HepG2 (cell line): Measurements from ENCODE around the gene CLASRP. TPM values are rescaled to one million over a fixed set of nuclear protein-coding genes. Genes with fewer than 3 reads are reported as not detected.

Source experiments
- ATAC-seq: fragments of 200-7000 bp; cut with Tn5 transposase; 3 replicates; pipeline ENCODE4 v1.9.1; 2020; ENCODE audit warnings: mild to moderate bottlenecking, moderate library complexity
- BruUV-seq: library from RNA; stranded (reverse); fragments of 400-500 nt; replicated peaks from 2 replicates; lab custom pipeline; 2021; lab: Mats Ljungman, UMichigan
- CTCF ChIA-PET: fragments of 300-600 bp; formaldehyde crosslinking; extraction: SDS; loops from one replicate; lab custom pipeline; 2021; ENCODE audit warnings: low total read pairs, inconsistent platforms, low intra/inter-chr PET ratio; lab: Yijun Ruan, JAX
- POLR2A ChIA-PET: fragments of 350-600 bp; sonication (Branson Sonifier 250); formaldehyde crosslinking; loops from one replicate; lab custom pipeline; 2020; ENCODE audit warnings: antibody characterized with exemption, inconsistent platforms; lab: Yijun Ruan, JAX
- DNase-seq: peaks from one replicate; pipeline ENCODE4 v3.0.0-alpha.2; 2015; ENCODE audit warnings: low spot score
- FAIRE-seq: peaks from 3 replicates; lab custom pipeline; 2011; peaks lifted over from hg19 to GRCh38; lab: Jason Lieb, UNC
- H2AFZ ChIP-seq: one replicate; pipeline ENCODE4 v1.6.1; 2011; ENCODE audit warnings: low read length, inconsistent platforms
- H3K27ac ChIP-seq: fragments of 300-600 bp; 3 replicates; pipeline ENCODE4 v1.8.0; 2011; ENCODE audit warnings: mixed run types, mild to moderate bottlenecking, mixed read lengths, low read length, inconsistent platforms; ENCODE audit not compliant: insufficient read depth; ENCODE audit errors: extremely low read length
- H3K27me3 ChIP-seq, 2 experiments: fragments of 200-600 bp in 1 of 2; 2 replicates in 1 of 2; 3 replicates in 1 of 2; pipeline versions ENCODE4 v1.6.0 to v1.8.0; 2011; ENCODE audit warnings: low read length in 2 of 2, mild to moderate bottlenecking in 2 of 2, moderate library complexity in 2 of 2, inconsistent platforms in 1 of 2; ENCODE audit not compliant: insufficient read depth in 2 of 2, control insufficient read depth in 1 of 2
- H3K36me3 ChIP-seq, 2 experiments: fragments of 200-600 bp in 1 of 2; replicated peaks in 1 of 2; 2 replicates in 1 of 2; 3 replicates in 1 of 2; pipeline versions ENCODE4 v1.5.1 to v1.8.0; 2011; ENCODE audit warnings: low read length in 2 of 2, inconsistent platforms in 1 of 2; ENCODE audit not compliant: insufficient read depth in 2 of 2, control insufficient read depth in 1 of 2
- H3K4me1 ChIP-seq: 2 replicates; pipeline ENCODE4 v1.5.1; 2012; ENCODE audit warnings: low read length, inconsistent platforms; ENCODE audit not compliant: insufficient read depth
- H3K4me2 ChIP-seq: 2 replicates; pipeline ENCODE4 v1.6.0; 2011; ENCODE audit warnings: low read depth, low read length, inconsistent platforms
- H3K4me3 ChIP-seq, 3 experiments: fragments of 200-600 bp in 1 of 3; sonication (generic), shearing (Covaris generic) in 1 of 3; replicated peaks in 1 of 3; 2 replicates each; pipeline ENCODE4 v1.5.1; 2011 to 2016; ENCODE audit warnings: low read length in 3 of 3, inconsistent platforms in 2 of 3, low read depth in 2 of 3, mild to moderate bottlenecking in 2 of 3, control low read depth in 1 of 3, mixed read lengths in 1 of 3; ENCODE audit not compliant: insufficient read depth in 1 of 3
- H3K79me2 ChIP-seq: one replicate; pipeline ENCODE4 v1.6.1; 2011; ENCODE audit warnings: low read length, inconsistent platforms; ENCODE audit not compliant: insufficient read depth
- H3K9ac ChIP-seq: 2 replicates; pipeline ENCODE4 v1.6.0; 2011; ENCODE audit warnings: mild to moderate bottlenecking, low read depth, low read length, inconsistent platforms; ENCODE audit not compliant: insufficient read depth
- H3K9me3 ChIP-seq: 2 replicates; pipeline ENCODE4 v1.5.1; 2012; ENCODE audit warnings: mild to moderate bottlenecking, low read length
- H4K20me1 ChIP-seq: 2 replicates; pipeline ENCODE4 v1.6.0; 2011; ENCODE audit warnings: inconsistent platforms, mild to moderate bottlenecking, low read length, moderate library complexity; ENCODE audit not compliant: insufficient read depth
- JUND ChIP-seq: sonication (generic); formaldehyde crosslinking; IDR thresholded peaks from 2 replicates; pipeline ENCODE4 v1.8.0; 2022; ENCODE audit warnings: mild to moderate bottlenecking, missing genetic modification reagents
- RBM22 ChIP-seq: fragments of 200-400 bp; formaldehyde crosslinking; optimal IDR thresholded peaks from 2 replicates; pipeline ENCODE3; 2017; ENCODE audit warnings: mild to moderate bottlenecking, low read length, moderate library complexity
- XBP1 ChIP-seq: sonication (generic); formaldehyde crosslinking; IDR thresholded peaks from 2 replicates; pipeline ENCODE4 v1.5.0; 2020; ENCODE audit warnings: missing genetic modification reagents
- ZBTB25 ChIP-seq: IDR thresholded peaks from 2 replicates; pipeline ENCODE4 v1.6.1; 2018; ENCODE audit warnings: missing genetic modification reagents
- ZNF225 ChIP-seq: sonication (generic); formaldehyde crosslinking; IDR thresholded peaks from 2 replicates; pipeline ENCODE4 v1.4.0; 2020; ENCODE audit warnings: mild to moderate bottlenecking, missing genetic modification reagents
- ZNF317 ChIP-seq: sonication (generic); formaldehyde crosslinking; IDR thresholded peaks from 2 replicates; pipeline ENCODE4 v1.5.0; 2020; ENCODE audit warnings: mild to moderate bottlenecking, missing genetic modification reagents
- WGBS: methylation state at CpG from one replicate; pipeline ENCODE4 v1.1.6; 2017; ENCODE audit warnings: low lambda C conversion rate; 5-methylcytosine and 5-hydroxymethylcytosine counted together
- in situ Hi-C: cut with HindIII; loops from 2 replicates; pipeline ENCODE4 v1.10.0; 2017; ENCODE audit warnings: low pct_unique_long_range_greater_than_20kb; ENCODE audit not compliant: extremely low pct_ligation_motif_present
- intact Hi-C: fragments of 100-400 bp; cut with micrococcal nuclease; formaldehyde crosslinking; loops from one replicate; pipeline ENCODE4 v1.10.0; 2022; ENCODE audit not compliant: unreplicated experiment
- polyA plus RNA-seq, 8 experiments: library from polyadenylated mRNA; depleted of rRNA in 3 of 8; stranded (reverse) in 7 of 8; unstranded in 1 of 8; fragments of >200 nt; fragmentation: Illumina TruSeq in 4 of 8; extraction: Trizol in 4 of 8; gene quantifications; 2 replicates each; pipeline versions ENCODE4 v1.2.1 to v1.2.3, GENCODE V29; 2011 to 2016; ENCODE audit warnings: low read depth in 4 of 8, missing spikeins in 1 of 8, mixed read lengths in 1 of 8; ENCODE audit not compliant: insufficient read depth in 1 of 8
- total RNA-seq, 5 experiments: library from RNA; depleted of rRNA; stranded (reverse); fragments of >200 nt; fragmentation: Illumina TruSeq; extraction: Trizol; gene quantifications; 2 replicates each; pipeline ENCODE4 v1.2.3, GENCODE V29; 2016; ENCODE audit warnings: low read depth in 1 of 5

CLASRP gene
- total and polyA plus RNA-seq, 2 of the 13 experiments (the other 11 are each of a cell fraction or from before 2014, with no cell fraction given), result 32.0 to 51.4 TPM

DNA sequence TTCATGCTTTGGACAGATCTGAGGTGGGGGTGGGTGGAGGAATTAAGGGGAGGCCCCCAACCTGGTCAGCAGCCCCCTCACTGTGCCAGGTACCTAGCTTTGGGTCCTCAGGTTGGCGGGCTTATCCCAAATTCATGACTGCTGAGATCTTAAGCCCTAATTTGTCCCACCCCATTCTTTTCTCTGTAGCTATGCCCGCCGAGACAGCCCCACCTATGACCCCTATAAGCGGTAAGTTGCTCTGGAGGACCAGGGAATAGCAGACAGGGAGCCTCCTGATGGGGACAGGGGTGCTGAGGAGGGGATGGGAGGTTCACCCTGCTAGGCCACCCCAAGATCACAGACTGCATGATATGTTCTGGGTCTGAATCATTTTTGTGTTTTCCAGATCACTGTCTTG lies 23.1 kb downstream of the CLASRP start:
- peaks cover 5% of the 10 kb centered on the region; the same call in 1 of the 2 replicates for H4K20me1 ChIP-seq
- H3K4me3 ChIP-seq, result no peak overlapping the region
- no peak overlapping the region for H3K4me2 ChIP-seq
- in situ Hi-C loops, result loop anchor here (5.0 kb wide), 1 partner anchor 45 kb away; no protein-coding TSS in a partner anchor
- H3K27ac ChIP-seq, result no peak overlapping the region
- TF ChIP-seq JUND (CRISPR knock-in tag) (no peak), ZBTB25 (no peak), RBM22 (peak; percentile 63), ZNF317 (CRISPR knock-in tag) (no peak), XBP1 (CRISPR knock-in tag) (no peak), ZNF225 (no peak)
- FAIRE-seq (no peak), DNase-seq (no peak), ATAC-seq (no peak)
- no peaks in the 10 kb centered on the region for H3K79me2 ChIP-seq
- BruUV-seq, result no TSS peak
- ChIA-PET POLR2A (interaction anchor here (1.8 kb wide), 1 partner anchor 23 kb away, joined by 6 read pairs; the partner anchor contains the start of gene CLASRP), CTCF (no interaction called here)
- peaks cover 49 to 80% of the 10 kb centered on the region in 2 experiments for H3K36me3 ChIP-seq
- 100% methylated on average over 4 of the region's 4 CpGs for WGBS
- H3K4me1 ChIP-seq, result no peaks in the 10 kb centered on the region
- intact Hi-C loops, result no loop called here
- no peak overlapping the region for H2AFZ ChIP-seq
- H3K27me3 ChIP-seq, result no peaks in the 10 kb centered on the region
- H3K9ac ChIP-seq, result no peak overlapping the region
- H3K9me3 ChIP-seq, result no peaks in the 10 kb centered on the region
